Tongue (tissue), 2 donors: ENCODE measurements around the gene CDKN1C. TPM values are rescaled to one million over a fixed set of nuclear protein-coding genes. Genes with fewer than 3 reads are reported as not detected.

Experiments
- small RNA-seq: library from RNA; depleted of rRNA; stranded (forward); fragments of <200 nt; gene quantifications from one replicate; pipeline ENCODE3, GENCODE V24; 2014; ENCODE audit warnings: low replicate concordance
- total RNA-seq: library from RNA; depleted of rRNA; stranded (reverse); fragments of >200 nt; gene quantifications from one replicate; pipeline ENCODE4 v1.2.3, GENCODE V29; 2014

The CDKN1C gene
- total RNA-seq, 1 donor from 2014 or later = 311 TPM

Small RNA genes lying within 50 kb of the gene (small RNA-seq; reads per million reads assigned to genes)
- not detected for gene AC013791.1

Other genes starting within 250 kb of the CDKN1C start
- 10.3 TPM for gene KCNQ1OT1, start 185.8 kb downstream of the CDKN1C start, total RNA-seq
- 1.9 TPM for gene PHLDA2, start 43.6 kb upstream of the CDKN1C start, total RNA-seq
- 193 TPM for gene NAP1L4, start 106.6 kb upstream of the CDKN1C start, total RNA-seq
- gene CARS1, start 171.6 kb upstream of the CDKN1C start, total RNA-seq = 33.7 TPM